ENCODE results near the gene CHRND. TPM values are rescaled to one million over a fixed set of nuclear protein-coding genes. Genes with fewer than 3 reads are reported as not detected.

CHRND gene
- total RNA-seq, 1 experiment from 2014 or later: not detected

GRCh38 chr2:232487385-232488096 lies 38.4 kb upstream of the CHRND start, which contains the start of gene ECEL1:
ECEL1 (minus strand) TSS chr2:232487834; CDS start chr2:232486653, 1,181 bp downstream.
- Histone ChIP-seq H3K4me3 (no peak within 1 kb of the TSS), H3K4me1 (replicated peaks; ENCODE audit: insufficient read depth) (no peaks in the 10 kb centered on the region), H3K27me3 (ENCODE audit: insufficient read depth, low read depth) (no peaks in the 10 kb centered on the region), H3K79me2 (ENCODE audit: low read depth) (no peaks in the 10 kb centered on the region), H3K9me2 (ENCODE audit: insufficient read depth) (no peaks in the 10 kb centered on the region), H3K4me2 (no peak within 1 kb of the TSS), H3F3A (ENCODE audit: insufficient read depth, low read depth) (no peaks in the 10 kb centered on the region), H3K36me3 (ENCODE audit: low read depth) (no peaks in the 10 kb centered on the region), H2AFZ (no peak within 1 kb of the TSS), H3K9me3 (ENCODE audit: insufficient read depth, low read depth) (no peaks in the 10 kb centered on the region), H3K27ac (no peak within 1 kb of the TSS), H4K20me1 (ENCODE audit: insufficient read depth) (no peaks in the 10 kb centered on the region)
- no peak for DNase-seq
- TF ChIP-seq CTCF (conservative IDR thresholded peaks at IDR 0.05) (no peak), EZH2 (IDR thresholded peaks at IDR 0.05; ENCODE audit: low read depth) (no peak)
- POLR2A ChIA-PET (ENCODE audit: unreplicated experiment): no interaction called here
- no TSS peak for BruUV-seq (replicated peaks)
- CTCF ChIA-PET: no interaction called here
- intact Hi-C loops (cut with micrococcal nuclease; ENCODE audit: unreplicated experiment): no loop called here

GRCh38 chr2:232488097-232488711 lies 37.8 kb upstream of the CHRND start:
- no TSS peak for BruUV-seq (replicated peaks)
- Histone ChIP-seq H3K79me2 (ENCODE audit: low read depth) (no peaks in the 10 kb centered on the region), H3K36me3 (ENCODE audit: low read depth) (no peaks in the 10 kb centered on the region), H3K4me2 (no peak overlapping the region), H3K4me1 (replicated peaks; ENCODE audit: insufficient read depth) (no peaks in the 10 kb centered on the region), H3K9me3 (ENCODE audit: insufficient read depth, low read depth) (no peaks in the 10 kb centered on the region), H3K27me3 (ENCODE audit: insufficient read depth, low read depth) (no peaks in the 10 kb centered on the region), H3K27ac (no peak overlapping the region), H3K9me2 (ENCODE audit: insufficient read depth) (no peaks in the 10 kb centered on the region), H4K20me1 (ENCODE audit: insufficient read depth) (no peaks in the 10 kb centered on the region), H3K4me3 (no peak overlapping the region), H2AFZ (no peak overlapping the region), H3F3A (ENCODE audit: insufficient read depth, low read depth) (no peaks in the 10 kb centered on the region)
- intact Hi-C loops (cut with micrococcal nuclease; ENCODE audit: unreplicated experiment): no loop called here
- TF ChIP-seq EZH2 (IDR thresholded peaks at IDR 0.05; ENCODE audit: low read depth): no peak
- CTCF ChIA-PET: no interaction called here
- POLR2A ChIA-PET (ENCODE audit: unreplicated experiment): no interaction called here
- no peak for DNase-seq

- H3F3A ChIP-seq (ENCODE audit: insufficient read depth, low read depth): no peaks in the 10 kb centered on the region
- CTCF ChIA-PET: no interaction called here
These were observed 37.1 kb upstream of the CHRND start for GRCh38 chr2:232488721-232489300.

More at GRCh38 chr2:232488721-232489300, 37.1 kb upstream of the CHRND start:
- Histone ChIP-seq H3K36me3 (ENCODE audit: low read depth) (no peaks in the 10 kb centered on the region), H2AFZ (no peak overlapping the region), H4K20me1 (ENCODE audit: insufficient read depth) (no peaks in the 10 kb centered on the region), H3K4me1 (replicated peaks; ENCODE audit: insufficient read depth) (no peaks in the 10 kb centered on the region), H3K27me3 (ENCODE audit: insufficient read depth, low read depth) (no peaks in the 10 kb centered on the region), H3K9me3 (ENCODE audit: insufficient read depth, low read depth) (no peaks in the 10 kb centered on the region), H3K27ac (no peak overlapping the region), H3K9me2 (ENCODE audit: insufficient read depth) (no peaks in the 10 kb centered on the region), H3K4me2 (no peak overlapping the region), H3K4me3 (no peak overlapping the region), H3K79me2 (ENCODE audit: low read depth) (no peaks in the 10 kb centered on the region)
- BruUV-seq (replicated peaks): no TSS peak
- POLR2A ChIA-PET (ENCODE audit: unreplicated experiment): no interaction called here
- intact Hi-C loops (cut with micrococcal nuclease; ENCODE audit: unreplicated experiment): no loop called here
- no peak for DNase-seq
- no peak for TF ChIP-seq EZH2 (IDR thresholded peaks at IDR 0.05; ENCODE audit: low read depth)
- no peak for TF ChIP-seq CTCF (conservative IDR thresholded peaks at IDR 0.05)

Measured in PC-9 (cell line).